ENCODE results near the gene DDX18.
A peak's percentile ranks its signal among the peaks of the same experiment; 100 is the strongest.

DDX18 gene

DNA sequence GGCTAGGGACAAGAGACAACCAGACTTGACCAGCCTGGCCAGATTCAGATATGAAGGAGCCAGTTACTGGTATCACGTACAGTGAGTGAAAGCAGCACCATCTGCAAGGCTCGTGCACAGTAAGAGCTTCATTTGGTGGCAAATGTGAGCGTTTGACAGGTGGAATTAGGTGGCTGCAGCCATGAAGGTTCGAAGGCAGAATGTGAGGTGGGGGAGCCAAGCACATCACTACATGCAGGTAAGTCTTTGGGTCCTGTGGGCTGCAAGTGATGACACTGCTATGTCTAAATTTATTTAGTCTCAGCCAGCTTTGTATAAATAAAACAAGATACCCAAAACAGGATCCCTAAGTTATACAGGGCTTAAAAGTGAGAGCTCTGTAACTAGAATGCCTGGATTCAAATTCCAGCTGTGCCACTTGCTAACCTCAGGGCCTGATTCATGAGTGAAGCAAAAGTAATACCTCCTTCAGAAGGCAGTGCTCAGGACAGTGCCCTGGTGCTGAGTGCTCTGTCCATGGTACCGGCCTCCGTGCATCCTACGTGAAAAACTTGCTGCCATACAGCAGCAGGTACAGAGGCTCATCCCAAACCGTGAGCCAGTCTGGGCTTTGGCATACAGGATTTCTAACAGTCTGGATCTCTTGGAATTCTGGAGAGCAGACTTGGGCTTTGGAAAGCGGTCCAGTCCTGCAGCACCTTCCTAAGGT lies 18.6 kb downstream of the DDX18 start:
- DNase-seq (ENCODE audit: low read depth) = no peak

DNA sequence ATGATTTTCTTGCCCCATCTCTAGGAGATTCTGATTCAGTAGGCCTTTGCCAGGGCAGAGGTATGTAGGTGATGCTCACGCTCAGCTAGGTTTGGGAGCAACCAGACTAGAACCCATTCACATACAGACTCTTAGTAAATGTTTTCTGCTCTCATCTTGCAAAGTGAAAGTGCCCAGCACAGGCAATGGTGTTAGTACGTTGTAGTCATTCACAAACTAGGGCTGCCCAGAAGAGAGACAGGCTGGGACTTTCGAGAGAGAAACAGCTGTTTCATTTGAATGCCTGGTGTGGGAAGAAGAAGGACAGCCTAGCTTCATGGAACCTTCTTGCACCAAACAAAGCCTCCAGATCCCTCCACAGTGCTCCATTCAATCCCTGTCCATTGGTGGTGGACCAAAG lies 19.4 kb downstream of the DDX18 start:
- no peak for DNase-seq (ENCODE audit: low read depth)
- H3K4me3 ChIP-seq (ENCODE audit: control insufficient read depth, low read depth, low read length) = no peak overlapping the region
- TF ChIP-seq, protein P1, sequence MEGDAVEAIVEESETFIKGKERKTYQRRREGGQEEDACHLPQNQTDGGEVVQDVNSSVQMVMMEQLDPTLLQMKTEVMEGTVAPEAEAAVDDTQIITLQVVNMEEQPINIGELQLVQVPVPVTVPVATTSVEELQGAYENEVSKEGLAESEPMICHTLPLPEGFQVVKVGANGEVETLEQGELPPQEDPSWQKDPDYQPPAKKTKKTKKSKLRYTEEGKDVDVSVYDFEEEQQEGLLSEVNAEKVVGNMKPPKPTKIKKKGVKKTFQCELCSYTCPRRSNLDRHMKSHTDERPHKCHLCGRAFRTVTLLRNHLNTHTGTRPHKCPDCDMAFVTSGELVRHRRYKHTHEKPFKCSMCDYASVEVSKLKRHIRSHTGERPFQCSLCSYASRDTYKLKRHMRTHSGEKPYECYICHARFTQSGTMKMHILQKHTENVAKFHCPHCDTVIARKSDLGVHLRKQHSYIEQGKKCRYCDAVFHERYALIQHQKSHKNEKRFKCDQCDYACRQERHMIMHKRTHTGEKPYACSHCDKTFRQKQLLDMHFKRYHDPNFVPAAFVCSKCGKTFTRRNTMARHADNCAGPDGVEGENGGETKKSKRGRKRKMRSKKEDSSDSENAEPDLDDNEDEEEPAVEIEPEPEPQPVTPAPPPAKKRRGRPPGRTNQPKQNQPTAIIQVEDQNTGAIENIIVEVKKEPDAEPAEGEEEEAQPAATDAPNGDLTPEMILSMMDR (IDR thresholded peaks at IDR 0.05; ENCODE audit: control insufficient read depth, insufficient read depth, low read depth, low read length, missing control alignments) = no peak

More for the DNA sequence above, 18.6 kb downstream of the DDX18 start:
- TF ChIP-seq, protein P1 (IDR thresholded peaks at IDR 0.05; ENCODE audit: control insufficient read depth, insufficient read depth, low read depth, low read length, missing control alignments) = no peak
- H3K4me3 ChIP-seq (ENCODE audit: control insufficient read depth, low read depth, low read length) = no peak overlapping the region

DNA sequence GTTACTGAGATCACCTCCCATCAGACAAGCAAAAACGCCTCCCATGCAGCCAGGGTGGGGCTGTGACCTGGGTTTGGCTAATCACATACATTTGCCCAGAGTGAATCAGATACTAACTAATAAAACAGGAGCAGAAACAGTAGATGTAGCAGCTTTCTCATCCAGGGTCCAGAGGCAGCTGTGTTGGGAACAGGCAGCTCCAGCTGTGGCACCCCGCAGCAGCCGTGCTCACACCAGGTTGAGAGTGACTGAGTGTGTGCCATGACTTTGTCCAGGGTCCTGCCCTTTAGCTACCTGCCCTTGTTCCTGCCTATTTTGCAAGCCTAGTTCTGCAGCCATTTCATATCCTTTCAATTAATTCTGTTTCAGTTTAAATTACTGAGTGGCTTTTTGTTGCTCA lies 20.5 kb downstream of the DDX18 start:
- DNase-seq (ENCODE audit: low read depth) = no peak
- H3K4me3 ChIP-seq (ENCODE audit: control insufficient read depth, low read depth, low read length) = no peak overlapping the region
- TF ChIP-seq, protein P1 (IDR thresholded peaks at IDR 0.05; ENCODE audit: control insufficient read depth, insufficient read depth, low read depth, low read length, missing control alignments) = no peak

DNA sequence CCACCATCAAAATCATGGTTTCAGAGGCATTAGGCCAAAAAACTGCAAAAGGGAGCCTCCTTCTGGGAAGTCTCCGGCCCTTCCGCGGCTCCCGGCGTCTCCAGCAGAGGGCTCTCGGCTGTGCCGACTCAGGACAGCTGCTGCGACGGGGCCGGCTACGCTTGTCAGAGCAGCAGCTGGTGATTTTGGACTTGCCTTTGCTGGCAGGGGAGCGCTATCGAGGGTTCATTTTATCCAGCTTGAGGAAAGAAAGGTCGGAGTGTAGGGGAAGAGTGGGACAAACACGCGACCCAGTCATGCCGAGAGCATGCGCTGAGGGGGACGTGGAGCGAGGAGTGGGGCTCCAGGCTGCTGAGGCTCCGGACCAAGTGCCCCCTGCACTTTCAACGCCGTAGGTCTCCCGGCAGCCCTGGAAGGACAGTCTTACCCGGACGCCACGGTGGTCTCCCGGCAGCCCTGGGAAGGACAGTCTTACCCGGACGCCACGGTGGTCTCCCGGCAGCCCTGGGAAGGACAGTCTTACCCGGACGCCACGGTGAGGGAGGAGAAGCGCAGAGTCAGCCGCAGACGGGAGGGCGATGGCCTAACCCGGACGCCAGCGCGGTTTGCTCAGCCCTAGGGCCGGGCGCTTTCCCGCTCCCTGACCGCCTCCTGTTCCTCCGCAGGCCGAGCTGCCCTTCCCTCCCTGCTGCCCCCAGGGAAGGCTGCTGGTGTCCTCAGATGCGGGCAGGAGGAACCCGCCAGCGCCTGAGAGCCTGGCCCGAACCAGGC lies 21.7 kb downstream of the DDX18 start:
- peak overlapping the region; percentile 47 for H3K4me3 ChIP-seq (ENCODE audit: control insufficient read depth, low read depth, low read length)
- peak; percentile 47 for DNase-seq (ENCODE audit: low read depth)
- TF ChIP-seq, protein P1 (IDR thresholded peaks at IDR 0.05; ENCODE audit: control insufficient read depth, insufficient read depth, low read depth, low read length, missing control alignments) = peak; percentile 97

DNA sequence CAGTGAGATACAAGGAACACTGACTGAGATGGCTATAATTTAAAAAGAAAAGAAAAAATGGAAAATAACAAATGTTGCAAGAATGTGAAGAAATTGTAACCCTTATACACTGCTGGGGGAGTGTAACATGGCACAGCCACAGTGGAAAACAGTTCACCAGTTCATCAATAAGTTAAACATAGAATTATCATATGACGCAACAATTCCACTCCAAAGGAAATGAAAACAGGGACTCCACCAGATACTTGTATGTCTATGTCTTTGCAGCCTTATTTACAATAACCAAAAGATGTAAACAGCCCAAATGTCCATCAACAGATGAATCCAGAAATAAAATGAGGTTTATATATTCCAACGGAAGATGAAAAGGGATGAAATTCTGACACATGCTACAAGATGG lies 30.8 kb downstream of the DDX18 start:
- TF ChIP-seq, protein P1 (IDR thresholded peaks at IDR 0.05; ENCODE audit: control insufficient read depth, insufficient read depth, low read depth, low read length, missing control alignments) = no peak
- no peak for DNase-seq (ENCODE audit: low read depth)
- H3K4me3 ChIP-seq (ENCODE audit: control insufficient read depth, low read depth, low read length) = no peak overlapping the region

- no peak for DNase-seq (ENCODE audit: low read depth)
- no peak overlapping the region for H3K4me3 ChIP-seq (ENCODE audit: control insufficient read depth, low read depth, low read length)
- TF ChIP-seq, protein P1 (IDR thresholded peaks at IDR 0.05; ENCODE audit: control insufficient read depth, insufficient read depth, low read depth, low read length, missing control alignments) = no peak
Observed at GRCh38 chr2:117850015-117850414, 35.5 kb downstream of the DDX18 start.

All from AG09309 (cell line).